HG03139 (cell line): Measurements from ENCODE around the gene PGA5.

Experiments
- ATAC-seq: cut with Tn5 transposase; IDR thresholded peaks from one replicate; pipeline ENCODE4 v1.9.1; 2021; ENCODE audit not compliant: unreplicated experiment

Gene PGA5

DNA sequence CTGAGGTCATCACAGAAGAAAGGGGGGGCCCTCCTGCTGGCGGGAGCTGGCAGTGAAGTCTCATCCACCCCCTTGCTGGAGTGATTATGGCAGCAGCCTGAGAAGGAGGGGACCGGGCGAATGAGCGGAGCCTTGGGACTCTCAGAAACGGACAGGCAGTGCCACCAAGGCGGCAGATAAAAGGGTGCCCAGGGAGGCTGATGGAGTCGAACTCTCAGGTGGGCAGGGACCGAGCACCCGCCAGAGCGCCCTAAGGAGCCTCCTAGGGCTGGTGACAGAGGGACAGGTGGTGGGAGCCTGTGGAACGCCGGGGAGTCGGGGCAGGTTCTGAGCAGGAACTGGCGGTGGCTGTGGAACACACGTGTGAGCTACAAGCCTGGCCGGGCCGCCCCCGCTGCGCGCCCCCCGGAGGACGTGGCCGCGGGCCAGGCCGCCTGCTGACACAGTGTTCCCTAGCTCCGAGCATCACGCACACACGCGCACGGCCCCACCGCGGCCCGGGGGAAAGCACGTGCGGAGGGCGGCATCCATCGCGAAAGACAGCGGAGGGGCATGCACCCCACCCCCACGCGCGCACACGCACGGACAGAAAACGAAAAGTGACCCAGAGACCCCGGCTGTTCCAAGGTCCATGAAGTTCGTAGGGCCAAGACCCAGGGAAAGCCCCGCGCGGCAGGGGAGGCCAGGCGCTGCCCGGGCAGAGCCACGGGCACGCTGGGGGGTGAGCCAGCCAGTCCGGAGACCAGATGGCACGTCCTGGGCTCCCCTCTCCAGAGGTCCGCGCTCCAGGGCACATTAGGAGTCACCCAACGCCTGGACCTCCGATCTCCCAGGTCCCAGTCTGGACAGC is 53.1 kb downstream of the PGA5 start:
- ATAC-seq = peak; percentile 24

- peak; percentile 72 for ATAC-seq
These were observed 54.0 kb downstream of the PGA5 start, which contains the start of gene VWCE for GRCh38 chr11:61294717-61295595. TSS of gene VWCE (minus strand) at chr11:61295316. CDS start at chr11:61295037, 279 bp downstream.

DNA sequence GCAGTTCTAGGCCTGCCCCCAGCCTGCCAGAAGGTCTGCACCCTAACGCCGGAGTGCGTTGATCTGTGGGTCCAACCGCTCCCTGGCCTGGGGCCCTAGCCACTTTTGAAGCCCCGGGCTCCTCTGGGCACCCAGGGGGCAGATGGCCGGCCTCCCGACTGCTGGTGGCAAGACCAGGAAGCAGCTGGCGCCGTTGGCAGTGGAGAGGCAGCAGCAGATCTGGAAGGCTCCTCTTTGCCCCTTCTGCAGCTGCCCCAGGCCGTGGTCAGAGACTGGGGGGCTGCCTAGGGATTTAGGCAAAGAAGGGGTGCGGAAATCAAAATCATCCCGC is 54.6 kb downstream of the PGA5 start:
- ATAC-seq = no peak

DNA sequence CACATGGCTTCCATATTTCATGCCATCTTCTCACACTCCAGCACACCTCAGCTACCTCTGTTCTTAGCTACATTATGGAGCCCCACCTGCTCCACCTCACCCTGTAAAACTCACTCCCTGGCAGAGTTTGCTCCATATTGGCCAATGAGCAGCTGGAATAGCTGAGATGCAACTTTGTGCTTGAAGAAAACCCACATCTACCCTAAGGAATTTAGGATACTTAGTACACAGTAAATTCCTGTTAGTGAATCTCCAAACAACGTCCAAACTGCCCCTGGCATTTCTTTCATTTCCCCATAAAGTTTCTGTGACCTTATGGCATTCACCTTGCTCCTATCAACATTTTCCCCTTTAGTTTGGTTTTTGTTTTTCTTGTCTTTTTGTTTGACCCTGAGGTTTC is 56.4 kb downstream of the PGA5 start:
- ATAC-seq = no peak

DNA sequence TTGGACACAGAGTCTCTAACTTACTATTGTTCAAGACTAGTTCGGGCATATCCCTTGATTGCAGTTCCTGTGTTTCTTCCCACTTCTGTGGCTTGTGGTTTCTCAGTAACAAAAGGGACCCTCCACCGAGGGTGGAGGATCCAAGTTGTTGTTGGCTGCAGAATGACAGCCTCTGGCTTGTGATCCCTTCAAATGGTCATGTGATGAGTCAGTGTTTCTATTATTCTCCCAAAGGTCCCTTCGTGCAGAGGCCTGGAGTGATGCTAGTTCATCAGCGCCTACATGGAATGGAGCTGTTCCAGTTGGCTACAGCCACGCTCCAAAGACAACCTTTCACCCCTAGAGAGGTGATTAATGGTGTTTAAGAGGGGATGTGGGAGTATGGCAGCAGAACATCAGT is 56.8 kb downstream of the PGA5 start:
- no peak for ATAC-seq

DNA sequence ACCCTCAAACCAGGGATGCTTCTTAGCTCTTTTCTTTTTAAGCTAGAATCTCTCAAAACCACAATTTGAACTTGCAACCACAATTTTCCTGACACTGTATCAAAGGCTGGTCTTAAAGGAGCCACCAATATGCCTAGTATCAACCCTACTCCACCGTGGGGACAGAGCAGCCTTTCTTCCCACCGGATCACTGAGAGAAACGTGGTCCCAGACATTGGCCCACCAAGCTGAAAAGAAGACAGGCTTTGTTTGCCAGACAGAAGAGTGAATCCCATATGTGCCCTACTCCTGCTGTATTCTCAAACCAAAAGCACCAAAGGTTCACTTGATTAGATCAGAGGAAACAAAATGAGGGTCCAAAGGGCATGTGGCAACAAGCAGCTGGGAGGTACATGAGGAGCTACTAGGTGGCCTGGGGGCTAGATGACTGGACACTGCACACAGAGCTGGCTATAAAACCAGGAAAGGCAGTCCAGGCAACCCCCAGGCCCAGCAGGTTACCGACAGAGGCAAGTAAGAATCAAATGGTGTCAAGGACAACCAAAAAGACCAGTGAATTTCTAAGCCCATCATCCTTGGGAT is 57.8 kb downstream of the PGA5 start:
- ATAC-seq = no peak
